Measurements from ENCODE around the gene MASP2.
"Not testable (repeated sequence)": the region's sequence is repeated elsewhere in the genome, so short reads cannot be mapped to it uniquely, and the experiment has no call there.

The MASP2 gene

DNA sequence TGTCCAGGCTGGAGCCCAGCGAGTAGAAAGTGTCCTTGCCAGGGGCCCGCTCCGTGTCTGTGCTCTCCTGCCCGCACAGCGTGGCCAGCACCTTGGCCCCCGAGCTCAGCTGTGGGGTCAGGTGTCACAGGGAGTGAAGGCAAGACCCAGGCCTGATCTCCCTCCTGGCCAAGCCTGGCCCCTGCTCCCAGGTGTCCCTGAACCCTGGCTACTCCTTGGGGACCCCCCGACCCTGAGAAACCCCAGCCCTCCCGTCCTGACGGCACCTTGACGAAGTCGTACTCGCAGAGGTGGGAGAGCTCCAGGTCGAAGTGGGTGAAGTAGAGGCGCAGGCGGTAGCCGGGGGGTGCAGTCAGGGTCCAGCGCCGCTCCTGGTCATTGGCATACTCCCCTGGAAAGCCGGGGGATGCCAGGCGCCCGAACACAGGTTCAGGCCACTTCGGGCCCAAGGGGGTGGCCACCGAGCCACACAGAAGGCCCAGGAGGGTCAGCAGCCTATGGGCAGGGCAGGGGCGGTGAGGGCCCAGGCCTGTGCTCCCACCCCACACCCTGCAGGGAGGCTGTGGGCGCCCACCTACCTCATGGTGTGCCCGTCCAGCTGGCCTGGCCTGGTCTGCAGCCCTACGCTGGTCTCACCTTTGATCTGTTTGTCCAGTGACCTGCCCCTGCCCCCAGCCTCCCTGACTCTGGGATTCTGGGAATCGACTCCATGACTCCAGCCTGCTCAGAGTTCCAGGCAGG is at the start of gene MASP2:
MASP2 (minus strand) TSS at position 615 of the 741 bp plus-strand sequence; CDS start at position 583, 32 bp downstream.
- DNase-seq: no peak

- DNase-seq: not testable (repeated sequence)
These were observed 36.7 kb upstream of the MASP2 start for GRCh38 chr1:11083784-11084183.

DNA sequence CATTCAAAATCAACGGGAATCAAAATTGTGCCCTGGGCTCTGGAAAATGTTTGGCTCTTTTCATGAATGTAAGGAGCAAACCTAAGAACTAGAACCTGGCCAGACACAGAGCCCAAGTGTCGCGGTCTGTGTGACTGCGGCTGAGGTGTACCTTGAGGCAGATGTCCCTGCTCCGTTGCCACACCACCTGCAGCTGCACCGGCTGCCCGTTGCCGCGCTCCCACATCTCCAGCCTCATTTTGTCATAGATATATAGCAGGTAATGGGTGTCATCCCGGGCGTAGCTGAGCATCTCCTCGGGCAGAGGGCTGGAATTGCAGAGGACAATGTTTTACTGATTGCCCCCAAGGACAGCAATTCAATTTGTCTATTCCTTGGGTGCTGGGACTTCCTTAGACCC is 33.9 kb upstream of the MASP2 start:
- DNase-seq: no peak

- no peak for DNase-seq
These were observed 31.6 kb upstream of the MASP2 start for GRCh38 chr1:11078631-11079030.

GRCh38 chr1:11073398-11073797 is 26.4 kb upstream of the MASP2 start:
- DNase-seq: not testable (repeated sequence)

- no peak for DNase-seq
These were observed 25.3 kb upstream of the MASP2 start for GRCh38 chr1:11072216-11072917.

- DNase-seq: no peak
These were observed 24.6 kb upstream of the MASP2 start for GRCh38 chr1:11071463-11072215.

DNA sequence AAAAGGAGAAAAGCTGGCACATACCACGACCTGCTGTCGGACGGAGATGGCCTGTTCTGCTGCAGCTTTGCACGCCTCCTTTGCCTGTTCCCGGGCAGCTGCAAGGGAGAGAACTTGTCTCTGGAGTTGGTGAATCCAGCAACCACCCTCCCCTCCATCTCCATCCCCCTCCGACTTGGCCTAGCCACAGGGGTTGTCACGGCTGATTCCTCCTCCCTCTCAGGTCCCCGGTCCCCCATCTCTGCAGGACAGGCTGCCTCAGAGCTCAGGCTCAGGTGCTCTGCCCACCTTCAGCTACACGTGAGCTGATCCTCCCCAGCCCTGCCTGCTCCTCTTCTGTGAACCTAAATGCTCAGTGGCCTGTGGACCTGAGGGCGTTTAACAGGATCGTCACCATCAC is 23.8 kb upstream of the MASP2 start:
- no peak for DNase-seq

DNA sequence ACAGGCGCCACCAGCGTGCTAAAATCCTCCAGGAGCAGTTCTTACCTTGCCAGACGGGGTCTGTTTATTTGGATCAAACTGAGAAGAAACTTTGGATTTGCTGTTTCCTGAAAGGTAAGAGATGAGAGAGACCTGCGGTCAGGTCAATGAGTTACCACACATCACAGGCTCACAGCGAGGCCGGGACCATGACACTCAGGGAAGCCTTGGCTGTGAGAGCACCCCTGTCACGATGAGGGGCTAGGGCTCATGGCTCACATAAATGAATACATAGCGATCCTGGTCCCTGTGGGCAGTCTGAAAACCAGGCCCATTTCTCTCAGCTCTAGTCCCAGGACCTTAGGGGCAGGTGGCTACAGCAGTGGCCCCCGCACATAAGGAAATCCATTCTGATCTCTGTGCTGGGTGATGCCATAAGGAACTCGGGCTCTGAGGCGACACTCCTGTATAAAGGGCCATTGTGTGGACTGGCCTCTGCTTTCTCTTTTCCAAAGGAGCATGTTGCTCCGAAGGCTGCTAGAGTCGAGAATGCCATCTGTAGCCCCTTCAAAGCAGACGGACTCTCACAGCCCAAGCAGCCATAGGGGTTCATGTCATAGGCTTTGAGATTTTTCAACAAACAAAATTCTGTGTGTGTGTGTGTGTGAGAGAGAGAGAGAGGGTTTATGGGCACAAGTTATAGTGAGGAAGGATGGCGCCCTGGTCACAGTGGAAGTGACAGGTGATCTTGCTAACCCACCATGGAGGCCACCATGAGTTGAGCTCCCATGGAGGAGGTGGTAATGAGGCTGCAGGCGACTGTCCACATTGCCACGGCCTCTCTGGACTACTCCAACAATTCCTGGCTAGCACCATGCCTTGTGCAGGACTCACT is 21.8 kb upstream of the MASP2 start:
- no peak for DNase-seq

DNA sequence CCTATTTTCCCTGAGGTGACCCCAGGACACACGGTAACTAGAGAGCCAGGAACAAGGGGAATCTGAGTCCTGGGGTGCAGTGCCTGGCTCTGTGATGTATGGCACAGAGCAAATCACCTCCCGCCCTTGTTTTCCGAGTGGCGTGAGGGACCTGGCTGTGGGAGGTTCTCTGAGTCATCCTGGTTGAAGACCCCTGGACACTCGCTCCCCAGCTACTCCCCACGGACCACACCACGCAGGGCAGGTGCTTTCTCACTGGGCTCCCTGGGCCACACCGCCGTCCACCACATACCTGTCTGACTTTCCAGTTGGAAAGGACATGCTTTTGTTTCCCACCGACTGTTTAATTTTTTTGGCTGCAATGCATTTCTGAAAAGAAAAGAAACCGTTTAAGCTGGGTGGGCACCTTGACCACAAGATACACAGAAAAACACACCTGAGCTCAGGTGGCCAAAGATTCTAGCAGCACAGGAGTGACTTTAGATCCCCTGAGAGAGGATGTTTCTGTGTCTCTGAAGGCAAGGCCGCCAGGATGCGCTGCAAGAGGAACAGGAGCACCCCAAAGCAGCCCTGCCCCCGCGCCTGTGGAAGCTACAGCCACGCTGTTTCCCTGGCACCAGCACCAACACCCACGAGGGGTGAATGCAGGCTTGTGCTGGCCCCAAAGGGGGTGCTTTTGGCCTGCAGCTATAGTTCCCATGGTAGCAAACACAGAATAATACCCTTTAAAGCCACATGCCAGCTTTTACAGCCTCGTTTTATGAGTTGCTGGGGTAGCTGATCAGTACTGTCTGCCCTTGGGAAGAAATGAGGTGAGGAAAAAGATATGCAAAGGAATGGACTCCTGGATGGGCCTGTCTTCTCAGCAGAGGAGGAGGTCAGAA is 20.9 kb upstream of the MASP2 start:
- no peak for DNase-seq

DNA sequence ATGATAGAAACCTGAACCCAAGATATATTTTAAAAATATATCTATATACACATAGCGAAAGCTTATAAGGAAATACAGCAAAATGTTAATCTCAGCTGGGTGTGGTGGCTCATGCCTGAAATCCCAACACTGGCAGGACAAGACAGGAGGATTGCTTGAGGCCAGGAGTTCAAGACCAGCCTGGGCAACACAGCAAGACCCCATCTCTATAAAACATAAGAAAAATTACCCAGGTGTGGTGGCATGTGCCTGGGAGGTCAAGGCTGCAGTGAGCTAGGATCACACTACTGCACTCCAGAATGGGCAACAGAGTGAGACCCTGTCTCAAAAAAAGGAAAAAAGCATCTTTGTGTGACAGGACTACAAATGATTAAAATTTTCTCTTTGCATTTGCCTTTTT is 18.8 kb upstream of the MASP2 start:
- DNase-seq: no peak

- no peak for DNase-seq
These were observed 17.9 kb upstream of the MASP2 start for GRCh38 chr1:11064942-11065341.

GRCh38 chr1:11063937-11064537 is 17.0 kb upstream of the MASP2 start:
- not testable (repeated sequence) for DNase-seq

DNA sequence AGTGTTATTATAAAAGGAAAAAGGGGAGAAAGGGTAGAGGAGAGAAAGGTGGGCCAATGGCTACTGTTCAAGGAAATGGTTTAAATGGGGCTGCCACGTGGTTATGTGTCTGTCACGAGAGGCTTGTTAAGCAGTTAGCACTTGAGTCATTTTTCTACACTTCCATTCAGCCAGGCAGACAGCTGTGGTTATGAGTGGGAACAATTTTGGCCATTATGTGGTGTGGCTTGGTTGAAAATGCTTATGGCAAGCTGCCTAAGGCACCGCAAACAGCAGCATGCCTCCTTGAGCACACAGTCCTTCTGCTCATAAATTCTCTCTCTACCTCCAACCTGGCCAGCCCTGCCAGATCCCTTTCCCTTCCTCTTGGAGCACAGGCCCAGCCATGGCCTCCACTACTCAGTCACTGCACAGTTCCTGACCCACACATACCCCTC is 15.9 kb upstream of the MASP2 start:
- DNase-seq: peak; percentile 25

- no peak for DNase-seq
These were observed 14.8 kb upstream of the MASP2 start for GRCh38 chr1:11061652-11062365.

DNA sequence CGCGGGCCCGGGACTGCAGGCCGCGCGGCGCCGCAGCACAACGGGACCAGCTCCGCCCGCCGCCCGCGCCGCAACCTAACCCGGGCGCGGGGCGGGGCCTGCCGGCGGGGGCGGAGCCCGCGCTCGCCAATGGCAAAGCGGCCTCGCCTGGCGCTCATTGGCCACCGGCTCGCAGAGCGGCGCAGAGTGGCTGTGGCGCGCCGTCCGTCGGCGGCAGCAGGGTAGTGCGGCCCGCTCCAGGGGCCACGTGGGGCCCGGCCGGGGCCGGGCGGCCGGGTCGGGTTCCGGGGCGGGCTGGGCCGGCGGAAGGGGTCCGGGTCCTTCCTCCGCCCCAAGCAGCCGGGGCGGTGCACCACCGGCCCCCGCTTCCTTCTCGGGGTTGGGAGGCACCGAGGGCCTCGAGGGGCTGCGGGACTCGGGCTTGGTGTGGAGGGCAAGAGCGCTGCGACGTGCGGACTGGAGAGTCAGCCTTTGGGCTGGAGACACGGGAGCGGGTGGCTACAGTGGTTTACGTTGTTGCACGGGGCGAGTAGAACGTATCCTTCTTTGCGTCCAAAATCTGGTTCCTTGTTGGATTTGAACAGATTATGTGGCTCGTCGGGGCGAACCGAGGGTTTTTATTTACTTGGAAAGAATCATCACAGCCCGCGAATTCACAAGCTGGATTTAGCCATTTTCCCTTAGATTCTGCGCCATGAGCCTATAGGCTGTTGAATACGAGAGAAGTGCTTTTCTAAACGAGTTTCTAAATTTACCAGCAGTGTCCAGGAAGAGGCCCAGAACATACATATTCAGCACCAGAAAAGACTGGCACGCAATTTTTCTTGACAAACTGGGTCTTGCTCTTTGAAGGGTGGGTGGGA is 13.2 kb upstream of the MASP2 start, which contains the start of gene SRM:
SRM (minus strand) TSS at position 51 of the 863 bp plus-strand sequence. CDS start 75 bp downstream, outside the sequence.
- peak; percentile 92 for DNase-seq

DNA sequence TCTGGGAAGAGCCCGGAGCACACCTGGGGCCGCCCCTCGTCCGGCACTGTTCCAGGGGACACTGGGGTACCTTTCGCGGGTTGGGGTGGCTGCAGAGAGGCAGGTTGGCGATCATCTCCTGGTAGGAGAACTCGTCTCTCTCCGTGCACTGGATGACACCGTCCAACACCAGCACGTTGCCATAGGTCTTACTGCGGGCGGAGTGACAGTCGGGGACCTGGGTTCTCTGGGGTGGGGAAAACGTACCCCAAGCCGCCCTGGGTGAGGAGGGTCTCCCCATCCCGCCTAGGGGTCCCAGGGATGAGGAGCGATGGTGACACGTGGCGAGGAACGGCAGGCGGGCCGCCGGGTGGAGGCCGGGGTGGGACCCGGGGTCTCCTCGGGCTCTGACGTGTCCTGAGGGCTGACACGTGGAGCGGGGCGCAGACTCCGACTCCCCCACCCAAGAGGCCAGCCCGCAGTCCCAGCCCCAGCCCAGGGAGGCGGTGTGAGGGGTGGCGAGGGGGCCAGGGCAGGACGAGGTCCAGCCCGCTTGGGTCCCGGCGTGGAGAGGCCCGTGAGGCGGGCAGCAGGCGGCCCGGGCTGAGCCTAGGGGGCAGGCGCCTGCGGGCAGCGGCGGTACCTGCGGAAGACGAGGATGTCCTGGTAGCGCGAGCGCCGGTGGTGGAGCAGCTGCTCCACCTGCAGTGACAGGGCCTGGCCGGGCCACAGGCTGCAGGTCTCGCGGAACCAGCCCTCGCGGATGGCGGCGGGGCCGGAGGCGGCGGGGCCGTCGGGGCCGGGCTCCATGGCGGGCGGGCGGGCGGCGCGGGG is 12.3 kb upstream of the MASP2 start:
- no peak for DNase-seq

DNA sequence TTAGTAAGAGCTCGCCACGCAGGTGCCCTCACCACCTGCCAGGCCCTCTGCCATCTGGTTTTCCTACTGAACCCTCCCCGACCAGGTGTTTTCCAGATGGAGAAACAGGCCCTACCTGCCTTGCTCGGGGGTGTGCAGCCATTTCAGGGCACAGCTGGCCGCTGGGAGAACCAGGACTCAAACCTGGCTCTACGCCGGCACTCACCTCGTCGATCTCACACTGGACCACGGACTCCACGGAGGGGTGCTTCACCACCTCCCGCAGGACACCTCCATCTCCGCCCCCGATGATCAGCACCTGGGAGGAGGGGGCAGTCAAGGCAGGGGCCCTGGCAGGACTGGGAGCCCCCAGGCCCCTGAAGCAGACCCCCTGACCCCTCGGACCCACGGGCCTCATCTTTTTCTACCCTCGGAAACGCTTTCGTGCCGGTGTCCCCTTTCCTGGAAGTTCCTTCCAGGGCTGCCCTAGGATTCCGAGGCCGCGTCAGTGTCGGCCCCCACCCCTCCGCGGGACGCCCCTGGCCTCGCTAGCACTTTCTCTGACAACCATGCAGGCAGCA is 11.6 kb upstream of the MASP2 start:
- no peak for DNase-seq
